AG04449 (cell line): Measurements from ENCODE around the gene PRPF40A.

Experiments
- CTCF ChIA-PET: fragments of 350-600 bp; formaldehyde crosslinking; extraction: SDS; loops from one replicate; lab custom pipeline; 2021; ENCODE audit warnings: antibody characterized with exemption; lab: Yijun Ruan, JAX
- POLR2A ChIA-PET: fragments of 400-600, 350-600 bp; formaldehyde crosslinking; extraction: SDS; loops from one replicate; lab custom pipeline; 2020; ENCODE audit warnings: antibody characterized with exemption, inconsistent platforms; lab: Yijun Ruan, JAX
- DNase-seq: peaks from one replicate; pipeline ENCODE4 v3.0.0-alpha.2; 2010; ENCODE audit warnings: low read depth, low spot score
- H3K4me3 ChIP-seq: 2 replicates; pipeline ENCODE4 v1.5.1; 2011; ENCODE audit warnings: low read depth, mild to moderate bottlenecking, control low read depth, low read length
- CTCF ChIP-seq: IDR thresholded peaks from one replicate; pipeline ENCODE4 v1.5.1; 2011; ENCODE audit warnings: mild to moderate bottlenecking, moderate library complexity, low read length, control low read depth, inconsistent platforms; ENCODE audit not compliant: insufficient read depth; ENCODE audit errors: missing control alignments

Gene PRPF40A

GRCh38 chr2:152646264-152646663 is 71.0 kb downstream of the PRPF40A start:
- CTCF ChIA-PET, result interaction anchor here (0.8 to 6.4 kb wide), 9 partner anchors 9 to 609 kb away, joined by 3 to 79 read pairs (median 6); partner anchors contain the start of gene STAM2
- TF ChIP-seq CTCF, result no peak
- POLR2A ChIA-PET, result interaction anchor here (0.6 kb wide), 1 partner anchor 97 kb away, joined by 3 read pairs; no protein-coding TSS in a partner anchor

GRCh38 chr2:152644189-152644873 is 72.9 kb downstream of the PRPF40A start:
- H3K4me3 ChIP-seq, result no peak overlapping the region
- ChIA-PET CTCF (interaction anchor here (0.5 to 6.4 kb wide), 5 partner anchors 9 to 468 kb away, joined by 3 to 79 read pairs (median 5); partner anchors contain the start of gene STAM2), POLR2A (no interaction called here)
- TF ChIP-seq CTCF, result no peak
- DNase-seq, result no peak

More at GRCh38 chr2:152646264-152646663, 71.0 kb downstream of the PRPF40A start:
- no peak for DNase-seq
- no peak overlapping the region for H3K4me3 ChIP-seq

- POLR2A ChIA-PET, result no interaction called here
- no peak for DNase-seq
- H3K4me3 ChIP-seq, result no peak overlapping the region
- no peak for TF ChIP-seq CTCF
- CTCF ChIA-PET, result interaction anchor here (1.1 to 3.6 kb wide), 6 partner anchors 11 to 602 kb away, joined by 3 to 16 read pairs (median 4); partner anchors contain the start of gene STAM2
These were observed 78.7 kb downstream of the PRPF40A start for GRCh38 chr2:152638590-152638989.

GRCh38 chr2:152638056-152638455 is 79.2 kb downstream of the PRPF40A start:
- no peak for DNase-seq
- ChIA-PET CTCF (interaction anchor here (1.1 to 3.6 kb wide), 6 partner anchors 10 to 599 kb away, joined by 3 to 16 read pairs (median 8); partner anchors contain the start of gene STAM2), POLR2A (no interaction called here)
- TF ChIP-seq CTCF, result no peak
- no peak overlapping the region for H3K4me3 ChIP-seq

- no peak overlapping the region for H3K4me3 ChIP-seq
- POLR2A ChIA-PET, result no interaction called here
- CTCF ChIA-PET, result interaction anchor here (1.2 to 2.6 kb wide), 3 partner anchors 10 to 598 kb away, joined by 4 to 13 read pairs (median 11); no protein-coding TSS in a partner anchor
- no peak for TF ChIP-seq CTCF
- no peak for DNase-seq
These were observed 80.0 kb downstream of the PRPF40A start for GRCh38 chr2:152637251-152637650.
